ENCODE measurements around the gene HNF1A.

GRCh38 chr12:120982659-120983058 lies 4.3 kb downstream of the HNF1A start:
- no peak for TF ChIP-seq JUND (IDR thresholded peaks at IDR 0.05)
- TF ChIP-seq GABPA (IDR thresholded peaks at IDR 0.05 in 1 of 2, conservative IDR thresholded peaks at IDR 0.05 in 1 of 2) = no peak
